Sigmoid colon (tissue), 3 donors: ENCODE measurements around the gene IFT74.

ENCODE experiments used
- POLR2A ChIP-seq, 2 donors: fragments of 450-650 bp; IDR thresholded peaks; one replicate each; pipeline ENCODE4 v1.6.1; 2016; ENCODE audit warnings: antibody characterized with exemption in 2 of 2, mild to moderate bottlenecking in 2 of 2, moderate library complexity in 2 of 2
- TF ChIP-seq, protein P1 (sequence below), 4 experiments: fragments of 450-650 bp in 3 of 4; fragments of 200-600 bp in 1 of 4; IDR thresholded peaks; one replicate each; pipeline ENCODE4 v1.5.1; 2016 to 2019; ENCODE audit warnings: antibody characterized with exemption in 4 of 4, mild to moderate bottlenecking in 3 of 4, moderate library complexity in 2 of 4

DNA sequence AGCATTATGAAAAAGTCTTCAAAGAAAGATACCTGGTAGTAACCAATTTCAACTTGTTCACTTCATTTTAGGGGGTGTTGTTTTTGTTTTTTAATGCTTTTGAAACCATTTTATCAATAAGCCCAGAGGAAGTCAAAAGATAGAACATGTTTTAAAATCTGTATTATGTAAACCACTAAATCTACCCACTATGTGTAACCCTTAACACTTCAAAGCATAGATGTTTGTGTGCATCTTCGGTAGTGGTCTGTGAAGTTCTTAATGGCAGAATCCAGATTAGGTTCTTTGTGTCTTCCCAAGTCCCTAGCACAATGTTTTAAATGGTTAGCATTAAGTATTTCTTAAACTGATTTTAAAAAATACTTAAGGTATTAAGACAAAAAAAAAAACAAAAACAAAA is 15.4 kb upstream of the IFT74 start:
- no peak for TF ChIP-seq POLR2A (IDR thresholded peaks at IDR 0.05)
- TF ChIP-seq, protein P1, sequence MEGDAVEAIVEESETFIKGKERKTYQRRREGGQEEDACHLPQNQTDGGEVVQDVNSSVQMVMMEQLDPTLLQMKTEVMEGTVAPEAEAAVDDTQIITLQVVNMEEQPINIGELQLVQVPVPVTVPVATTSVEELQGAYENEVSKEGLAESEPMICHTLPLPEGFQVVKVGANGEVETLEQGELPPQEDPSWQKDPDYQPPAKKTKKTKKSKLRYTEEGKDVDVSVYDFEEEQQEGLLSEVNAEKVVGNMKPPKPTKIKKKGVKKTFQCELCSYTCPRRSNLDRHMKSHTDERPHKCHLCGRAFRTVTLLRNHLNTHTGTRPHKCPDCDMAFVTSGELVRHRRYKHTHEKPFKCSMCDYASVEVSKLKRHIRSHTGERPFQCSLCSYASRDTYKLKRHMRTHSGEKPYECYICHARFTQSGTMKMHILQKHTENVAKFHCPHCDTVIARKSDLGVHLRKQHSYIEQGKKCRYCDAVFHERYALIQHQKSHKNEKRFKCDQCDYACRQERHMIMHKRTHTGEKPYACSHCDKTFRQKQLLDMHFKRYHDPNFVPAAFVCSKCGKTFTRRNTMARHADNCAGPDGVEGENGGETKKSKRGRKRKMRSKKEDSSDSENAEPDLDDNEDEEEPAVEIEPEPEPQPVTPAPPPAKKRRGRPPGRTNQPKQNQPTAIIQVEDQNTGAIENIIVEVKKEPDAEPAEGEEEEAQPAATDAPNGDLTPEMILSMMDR (IDR thresholded peaks at IDR 0.05): no peak
